Activated CD4-positive, CD25-positive, alpha-beta regulatory T cell treated with anti-CD3 and anti-CD28 coated beads, Interleukin-2, amount 50 U/mL, for 16 hours (primary cell): Measurements from ENCODE around the gene RNF217.
"Not testable (repeated sequence)": the region's sequence is repeated elsewhere in the genome, so short reads cannot be mapped to it uniquely, and the experiment has no call there.

Source experiments
- DNase-seq: peaks from one replicate; pipeline ENCODE4 v3.0.0-alpha.2; 2020; ENCODE audit warnings: low read depth, low spot score

Gene RNF217

DNA sequence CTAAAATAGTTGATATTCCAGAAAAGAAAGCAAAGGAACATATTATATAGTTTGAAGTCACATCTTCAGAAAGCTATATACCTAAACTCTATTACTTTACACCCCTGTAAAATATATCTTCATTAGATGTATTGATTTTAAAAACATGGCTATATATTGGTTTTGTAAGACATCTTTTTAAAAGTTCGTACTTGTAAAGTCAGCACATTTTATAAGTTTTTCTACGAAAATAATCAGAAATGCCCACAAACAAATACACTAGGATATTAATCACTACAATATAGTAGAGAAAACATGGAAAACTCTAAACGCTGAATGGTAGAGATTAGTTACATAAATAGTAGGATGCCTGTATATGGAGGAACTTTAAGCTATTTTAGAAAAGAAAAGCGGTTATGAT is 52.9 kb downstream of the RNF217 start:
- no peak for DNase-seq

DNA sequence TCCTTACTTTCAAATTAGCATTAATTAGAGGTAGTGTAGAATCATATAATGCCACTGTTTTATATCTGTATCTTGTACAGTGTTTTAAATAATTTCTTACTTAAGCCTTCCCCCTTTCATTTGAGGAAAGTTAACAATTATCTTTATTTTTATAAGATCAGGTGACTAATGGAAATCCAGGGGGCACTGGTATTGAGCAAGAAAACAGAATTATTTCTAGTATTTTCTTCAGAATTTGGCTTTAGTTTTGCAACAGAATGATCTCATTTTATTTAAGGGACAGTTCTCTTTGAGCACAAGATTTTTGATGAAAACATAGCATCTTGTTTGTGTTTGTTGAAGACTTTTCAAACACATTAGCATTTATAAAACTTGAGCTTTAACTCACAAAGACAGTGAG is 55.9 kb downstream of the RNF217 start:
- no peak for DNase-seq

DNA sequence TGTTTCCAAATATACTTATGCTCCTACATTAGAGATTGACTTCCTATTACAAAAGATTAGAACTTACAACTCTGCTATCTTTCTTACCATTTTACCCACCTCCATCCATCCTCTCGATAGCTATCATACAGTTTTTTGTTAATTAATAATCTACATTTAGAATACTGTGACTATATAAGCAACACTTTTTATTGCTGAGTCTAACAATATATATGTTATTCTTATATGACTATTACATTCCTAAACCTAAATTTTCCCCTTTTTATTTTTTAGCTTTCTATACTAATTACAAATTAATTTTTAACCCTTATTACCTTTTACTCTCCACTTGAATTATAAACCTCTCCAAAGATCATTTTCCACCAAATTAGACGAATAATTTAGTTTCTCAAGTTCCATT is 57.0 kb downstream of the RNF217 start:
- DNase-seq = no peak

DNA sequence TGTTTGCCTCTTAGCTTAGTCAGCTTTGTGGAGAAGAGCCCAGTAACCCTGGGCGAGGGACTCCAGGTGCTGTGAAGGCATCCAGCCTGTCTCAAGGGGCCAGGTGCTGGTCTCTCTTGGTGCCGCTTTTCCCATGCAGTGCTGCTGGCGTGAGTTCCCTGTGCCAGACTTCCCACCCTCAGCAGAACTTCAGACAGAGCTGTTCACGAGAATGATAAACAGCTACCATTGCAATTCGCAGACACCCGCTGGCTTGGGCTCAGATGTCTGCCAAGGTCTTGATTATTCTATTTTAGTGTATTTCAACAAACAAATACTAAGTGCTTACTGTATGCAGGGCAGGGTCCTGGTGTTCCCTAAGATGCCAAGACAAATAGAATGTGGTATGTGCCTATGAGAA is 57.7 kb downstream of the RNF217 start:
- no peak for DNase-seq

DNA sequence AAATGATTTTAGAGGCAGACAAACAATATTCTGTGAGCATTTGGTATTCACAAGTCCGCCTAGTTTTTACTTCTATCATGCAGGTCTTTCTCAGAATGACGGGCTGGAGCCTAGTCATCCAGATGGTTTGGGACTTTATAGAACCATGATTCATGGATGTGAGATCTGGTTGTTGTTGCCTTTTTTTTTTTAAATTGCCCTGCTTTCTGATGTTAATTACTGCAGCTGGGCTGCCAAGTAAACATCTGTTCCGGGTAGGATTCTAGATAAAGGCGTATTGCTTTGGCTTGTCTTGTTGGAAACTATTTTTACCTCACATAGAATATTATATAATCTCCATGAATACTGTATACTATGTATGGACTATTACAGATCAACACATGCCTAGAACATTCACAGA is 58.1 kb downstream of the RNF217 start:
- DNase-seq = no peak

DNA sequence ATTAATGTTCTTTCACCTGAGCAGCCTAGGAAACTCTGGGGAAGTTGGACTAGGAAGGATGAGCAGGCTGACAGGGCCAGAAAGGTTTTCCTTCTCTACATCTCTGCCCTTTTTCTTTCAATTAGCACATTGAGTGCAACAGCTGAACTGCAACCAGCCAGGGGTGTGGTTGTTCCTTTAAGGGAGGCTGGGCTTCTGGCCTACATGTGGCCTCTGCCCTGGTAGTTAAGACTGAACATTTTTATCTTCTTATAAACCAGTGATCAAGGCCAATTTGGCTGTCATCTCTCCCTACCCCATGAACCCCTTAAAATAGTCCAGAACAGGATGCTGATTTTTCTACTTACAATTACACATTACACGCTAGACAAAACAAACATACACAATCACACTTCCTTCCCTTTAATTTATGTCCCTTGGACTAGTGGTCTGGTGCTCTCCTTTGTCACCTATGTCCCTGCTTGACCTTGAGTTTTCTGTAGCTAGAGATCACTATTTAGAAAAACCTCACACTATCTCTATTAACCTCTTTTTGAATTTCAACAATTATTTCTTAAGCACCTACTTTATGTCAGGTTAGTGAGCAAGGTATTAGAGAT is 60.3 kb downstream of the RNF217 start:
- DNase-seq = no peak

DNA sequence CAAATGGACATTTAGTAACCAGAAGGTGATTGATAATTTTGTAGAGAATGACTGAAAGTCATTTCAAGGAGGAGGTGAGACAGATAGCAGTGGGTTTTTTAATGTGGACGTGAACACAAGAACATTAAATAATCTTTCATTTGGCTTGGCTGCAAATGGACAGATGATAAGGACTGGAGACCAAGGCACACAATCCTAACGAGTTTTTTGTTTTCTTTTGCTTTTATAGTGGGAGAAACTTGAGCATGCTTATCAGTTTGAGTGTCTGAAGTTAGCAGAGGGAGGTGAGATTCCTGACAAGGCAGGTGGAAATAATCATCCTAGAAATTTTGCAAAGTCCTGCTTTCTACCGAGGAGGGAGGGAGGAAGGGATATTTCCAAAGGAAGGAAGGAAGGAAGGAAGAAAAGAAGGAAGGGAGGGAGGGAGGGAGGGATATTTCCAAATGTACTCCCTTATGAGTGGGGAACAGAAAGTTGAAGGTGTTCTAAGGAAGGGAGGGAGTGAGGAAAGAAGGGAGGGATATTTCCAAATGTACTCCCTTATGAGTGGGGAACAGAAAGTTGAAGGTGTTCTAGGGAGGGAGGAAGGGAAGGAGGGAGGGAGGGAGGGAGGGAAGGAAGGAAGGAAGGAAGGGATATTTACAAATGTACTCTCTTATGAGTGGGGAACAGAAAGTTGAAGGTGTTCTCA is 63.1 kb downstream of the RNF217 start:
- no peak for DNase-seq

DNA sequence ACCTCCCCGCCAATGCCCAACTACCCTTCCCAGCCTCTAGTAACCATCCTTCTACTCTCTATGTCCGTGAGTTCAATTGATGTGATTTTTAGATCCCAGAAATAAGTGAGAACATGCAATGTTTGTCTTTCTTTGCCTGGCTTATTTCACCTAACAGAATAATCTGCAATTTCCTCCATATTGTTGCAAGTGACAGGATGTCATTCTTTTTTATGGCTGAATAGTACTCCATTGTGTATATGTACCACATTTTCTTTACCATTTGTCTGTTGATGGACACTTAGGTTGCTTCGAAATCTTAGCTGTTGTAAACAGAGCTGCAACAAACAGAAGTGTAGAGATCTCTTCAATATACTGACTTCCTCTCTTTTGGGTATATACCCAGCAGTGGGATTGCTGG is 65.0 kb downstream of the RNF217 start:
- DNase-seq = no peak

DNA sequence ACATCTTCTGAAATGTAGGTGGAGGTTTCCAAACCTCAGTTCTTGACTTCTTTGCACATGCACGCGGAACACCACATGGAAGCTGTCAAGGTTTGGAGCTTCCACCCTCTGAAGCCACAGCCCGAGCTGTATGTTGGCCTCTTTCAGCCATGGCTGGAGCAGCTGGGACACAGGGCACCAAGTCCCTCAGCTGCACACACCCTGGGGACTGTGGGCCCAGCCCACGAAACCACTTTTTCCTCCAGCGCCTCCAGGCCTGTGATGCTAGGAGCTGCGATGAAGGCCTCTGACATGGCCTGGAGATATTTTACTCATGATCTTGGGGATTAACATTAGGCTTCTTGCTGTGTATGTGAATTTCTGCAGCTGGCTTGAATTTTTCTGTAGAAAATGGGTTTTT is 68.7 kb downstream of the RNF217 start:
- no peak for DNase-seq

DNA sequence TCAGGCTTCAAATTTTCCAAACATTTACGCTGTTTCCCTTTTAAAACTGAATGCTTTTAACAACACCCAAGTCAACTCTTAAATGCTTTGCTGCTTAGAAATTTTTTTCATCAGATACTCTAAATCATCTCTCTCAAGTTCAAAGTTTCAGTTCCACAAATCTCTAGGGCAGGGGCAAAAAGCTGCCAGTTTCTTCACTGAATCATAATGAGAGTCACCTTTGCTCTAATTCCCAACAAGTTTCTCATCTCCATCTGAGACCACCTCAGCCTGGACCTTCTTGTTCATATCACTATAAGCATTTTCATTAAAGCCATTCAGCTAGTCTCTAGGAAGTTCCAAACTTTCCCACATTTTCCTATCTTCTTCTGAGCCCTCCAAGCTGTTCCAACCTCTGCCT is 69.1 kb downstream of the RNF217 start:
- DNase-seq = no peak

DNA sequence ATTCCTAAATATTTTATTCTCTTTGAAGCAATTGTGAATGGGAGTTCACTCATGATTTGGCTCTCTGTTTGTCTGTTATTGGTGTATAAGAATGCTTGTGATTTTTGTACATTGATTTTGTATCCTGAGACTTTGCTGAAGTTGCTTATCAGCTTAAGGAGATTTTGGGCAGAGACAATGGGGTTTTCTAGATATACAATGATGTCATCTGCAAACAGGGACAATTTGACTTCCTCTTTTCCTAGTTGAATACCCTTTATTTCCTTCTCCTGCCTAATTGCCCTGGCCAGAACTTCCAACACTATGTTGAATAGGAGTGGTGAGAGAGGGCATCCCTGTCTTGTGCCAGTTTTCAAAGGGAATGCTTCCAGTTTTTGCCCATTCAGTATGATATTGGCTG is 72.7 kb downstream of the RNF217 start:
- DNase-seq = not testable (repeated sequence)

DNA sequence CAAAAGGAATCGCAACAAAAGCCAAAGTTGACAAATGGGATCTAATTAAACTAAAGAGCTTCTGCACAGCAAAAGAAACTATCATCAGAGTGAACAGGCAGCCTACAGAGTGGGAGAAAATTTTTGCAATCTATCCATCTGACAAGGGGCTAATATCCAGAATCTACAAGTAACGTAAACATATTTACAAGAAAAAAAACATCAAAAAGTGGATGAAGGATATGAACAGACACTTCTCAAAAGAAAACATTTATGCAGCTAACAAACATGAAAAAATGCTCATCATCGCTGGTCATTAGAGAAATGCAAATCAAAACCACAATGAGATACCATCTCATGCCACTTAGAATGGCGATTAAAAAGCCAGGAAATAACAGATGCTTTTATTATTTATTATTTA is 74.2 kb downstream of the RNF217 start:
- DNase-seq = not testable (repeated sequence)

DNA sequence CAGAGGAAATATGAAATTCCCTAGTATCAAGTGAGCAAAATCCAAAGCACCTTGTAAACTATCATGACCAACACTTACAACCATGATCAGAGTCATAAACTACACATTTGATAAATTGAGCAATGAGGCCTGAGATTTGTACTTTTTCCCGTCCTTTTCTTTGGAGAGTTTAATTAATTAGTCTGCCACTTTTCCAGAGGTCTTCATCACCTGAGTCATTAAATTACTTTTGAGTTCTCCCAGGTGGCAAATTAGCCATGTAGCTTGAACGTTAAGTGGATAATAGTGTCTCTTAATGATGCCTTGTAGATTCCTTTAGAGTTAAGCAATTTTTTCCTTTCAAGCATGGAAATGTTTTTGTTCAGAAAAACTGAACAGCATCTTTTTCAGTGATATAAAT is 75.6 kb downstream of the RNF217 start:
- DNase-seq = no peak

DNA sequence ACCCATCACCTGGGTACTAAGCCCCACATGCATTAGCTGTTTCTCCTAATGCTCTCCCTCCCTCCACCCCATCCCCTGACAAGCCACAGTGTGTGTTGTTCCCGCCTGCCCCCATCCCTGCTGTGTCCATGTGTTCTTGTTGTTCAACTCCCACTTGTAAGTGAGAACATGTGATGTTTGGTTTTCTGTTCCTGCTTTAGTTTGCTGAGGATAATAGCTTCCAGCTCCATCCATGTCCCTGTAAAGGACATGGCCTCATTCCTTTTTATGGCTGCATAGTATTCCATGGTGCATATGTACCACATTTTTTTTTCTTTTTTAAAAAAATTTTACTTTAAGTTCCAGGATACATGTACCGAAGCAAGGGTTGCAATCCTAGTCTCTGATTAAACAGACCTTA is 76.7 kb downstream of the RNF217 start:
- DNase-seq = no peak

DNA sequence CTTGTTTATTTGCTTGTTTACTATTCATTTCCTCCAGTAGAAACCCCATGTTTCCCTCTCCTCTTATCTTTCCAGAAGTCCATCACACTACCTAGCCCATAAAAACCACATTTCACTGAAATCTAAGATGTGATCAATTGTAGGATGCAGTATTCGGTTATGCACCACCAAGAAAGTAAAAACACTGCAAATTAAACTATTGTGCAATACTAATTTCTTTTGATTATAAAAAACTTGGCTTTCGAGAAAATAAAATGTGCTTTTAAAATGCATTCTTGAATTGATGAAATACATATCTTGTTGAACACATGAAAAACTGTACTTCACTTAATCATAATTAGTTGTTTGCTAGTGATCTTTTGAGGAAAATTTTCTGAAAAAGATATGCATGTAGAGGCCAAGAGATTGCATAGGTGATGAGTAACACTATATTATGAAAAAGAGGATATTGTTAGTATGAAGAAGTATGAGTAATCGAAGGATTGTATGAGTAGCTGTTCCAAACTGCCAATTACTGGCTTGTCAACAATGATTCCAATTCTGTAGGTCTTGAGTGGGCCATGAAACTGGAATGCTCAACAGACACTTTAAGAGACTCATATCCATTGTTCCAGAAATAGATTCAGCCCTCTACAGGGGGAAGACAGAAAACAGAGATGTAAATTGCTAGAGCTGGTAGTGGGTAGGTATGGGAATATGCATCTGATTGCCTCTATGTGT is 79.7 kb downstream of the RNF217 start:
- no peak for DNase-seq

DNA sequence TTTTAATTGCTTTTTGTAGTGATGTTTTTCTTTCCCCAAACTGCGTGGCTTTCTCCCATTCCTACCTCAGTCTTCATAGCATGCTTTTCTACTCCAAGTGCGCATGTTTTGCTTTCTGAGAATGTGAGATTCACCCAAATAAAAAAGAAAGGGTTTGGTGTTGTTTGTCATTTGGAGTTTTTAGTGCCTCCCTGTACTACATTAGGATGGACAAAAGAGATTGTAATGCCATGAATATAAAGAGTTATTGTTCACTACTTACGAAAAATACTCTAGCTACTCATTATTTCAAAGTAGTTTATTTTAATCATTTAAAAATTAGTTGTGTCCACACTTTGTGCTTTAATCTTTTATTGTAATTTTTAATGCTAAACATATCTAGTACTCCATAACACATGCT is 81.8 kb downstream of the RNF217 start:
- no peak for DNase-seq

DNA sequence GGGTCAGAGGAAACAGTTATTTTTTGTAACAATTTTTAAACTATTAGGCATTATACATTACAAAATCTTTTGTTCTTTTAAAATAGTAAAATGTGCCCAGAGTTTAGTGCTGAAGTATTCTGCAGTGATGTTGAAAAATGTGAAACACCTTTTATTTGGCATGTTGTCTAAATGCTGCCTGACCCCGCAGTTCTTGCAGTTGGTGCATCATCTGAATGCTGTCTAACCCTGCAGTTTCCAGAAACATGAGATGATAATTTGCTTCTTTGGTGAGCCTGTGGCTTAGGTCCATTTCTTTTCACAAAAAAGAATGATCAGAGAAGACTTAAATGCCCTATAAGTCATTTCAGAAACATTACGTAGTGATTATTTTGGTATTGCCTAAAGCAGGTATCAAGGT is 82.4 kb downstream of the RNF217 start:
- no peak for DNase-seq

DNA sequence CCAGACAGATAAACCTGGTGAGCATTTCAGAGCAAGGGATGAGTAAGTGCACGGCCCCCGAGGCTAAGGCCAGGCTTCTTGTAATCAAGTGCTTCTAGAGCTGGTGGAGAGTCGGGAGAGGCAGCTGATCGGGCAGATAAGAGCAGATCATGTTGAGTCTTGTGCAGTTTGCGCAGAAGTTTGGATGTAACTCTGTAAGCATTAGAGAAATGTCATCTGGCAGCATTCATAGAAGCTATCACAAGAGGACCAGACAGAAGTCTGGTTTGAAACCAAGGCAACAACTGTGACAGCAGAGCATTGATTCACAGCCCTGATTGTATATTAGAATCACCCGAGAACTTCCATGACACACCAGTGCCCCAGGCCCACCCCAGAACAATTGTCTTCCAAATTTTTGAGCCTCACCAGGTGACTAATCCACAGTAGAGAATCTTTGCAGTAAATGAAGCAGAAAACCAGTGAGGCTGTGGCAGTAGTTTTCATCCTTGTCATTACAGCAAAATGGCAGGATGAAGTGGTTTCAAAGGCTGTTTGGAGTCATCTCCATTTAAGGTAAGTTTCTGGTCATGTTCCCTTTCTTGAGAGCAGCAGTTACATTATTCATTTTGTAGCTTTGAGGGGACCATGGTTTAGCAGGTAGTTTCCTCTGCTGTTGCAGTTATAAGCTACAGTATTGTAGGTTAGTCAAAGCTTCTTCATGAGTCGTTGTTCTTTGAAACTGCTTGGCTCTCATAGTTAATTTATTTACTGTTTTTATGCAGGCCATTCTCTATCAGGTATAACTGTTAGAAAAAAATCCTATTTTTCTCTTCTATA is 84.1 kb downstream of the RNF217 start:
- no peak for DNase-seq

DNA sequence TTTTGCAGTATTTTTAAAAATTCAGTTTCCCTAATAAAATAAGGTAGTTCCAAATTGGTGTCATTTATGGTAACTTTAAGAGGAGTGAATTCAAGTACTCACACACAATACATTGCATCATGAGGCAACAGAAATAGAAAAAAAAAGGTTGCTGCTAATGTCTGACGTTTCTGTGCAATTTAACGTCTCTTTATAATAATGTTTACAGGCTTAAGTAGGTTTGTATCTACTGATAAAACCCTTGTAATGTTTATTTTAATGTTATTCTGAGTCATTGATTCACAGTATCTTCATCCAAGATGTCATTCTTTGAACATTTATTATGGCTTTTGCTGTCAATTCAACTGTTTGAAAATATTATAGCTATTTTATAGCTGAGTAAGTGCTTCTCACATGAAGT is 86.0 kb downstream of the RNF217 start:
- no peak for DNase-seq

DNA sequence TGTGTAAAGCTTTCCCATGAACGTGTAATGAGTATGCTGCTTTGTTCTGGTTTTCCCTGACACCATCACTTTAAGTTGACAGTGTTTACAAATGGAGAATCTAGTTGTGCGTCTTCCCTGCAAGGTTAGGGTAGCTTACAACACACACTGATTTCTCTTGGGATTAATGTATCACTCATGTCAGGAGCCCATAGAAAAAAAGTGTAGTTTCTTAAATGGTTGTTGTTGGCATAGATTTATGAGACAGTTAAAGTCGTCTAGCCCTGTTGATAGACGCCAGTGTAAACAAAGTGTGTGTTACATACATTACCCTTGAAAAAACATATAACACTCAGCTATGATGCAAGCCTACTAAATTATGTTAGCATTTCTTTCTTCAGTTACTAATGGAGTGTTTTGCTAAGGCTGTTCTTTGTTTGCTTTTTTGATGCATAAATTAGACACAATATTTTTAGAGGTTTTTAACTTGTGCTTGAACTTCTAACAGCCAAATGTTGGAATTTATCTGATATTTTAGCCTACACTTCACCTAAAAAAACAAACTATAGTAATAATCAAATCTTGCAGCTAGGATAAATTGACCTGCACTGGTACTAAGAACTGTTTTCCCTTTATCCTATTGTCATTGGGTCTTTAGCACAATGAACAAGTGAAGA is 88.6 kb downstream of the RNF217 start:
- DNase-seq = no peak

DNA sequence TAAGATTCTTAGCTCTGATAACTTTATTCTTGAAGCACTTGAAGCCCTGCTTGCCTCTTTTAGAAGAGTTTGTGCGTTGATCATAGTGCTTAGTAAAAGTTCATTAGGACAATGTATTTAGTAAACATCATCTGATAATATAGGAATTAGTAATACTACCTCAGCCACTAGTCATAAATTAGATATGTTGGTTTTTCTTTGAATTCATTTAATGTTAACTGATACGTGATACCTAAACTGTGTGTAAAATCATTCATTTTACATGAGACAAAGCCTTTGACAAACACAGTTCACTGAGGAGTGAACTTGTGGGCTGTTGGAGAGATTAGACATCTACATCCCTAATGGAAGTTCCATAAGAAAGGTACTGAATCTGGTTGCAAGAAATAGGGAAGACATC is 91.6 kb downstream of the RNF217 start:
- DNase-seq = no peak

DNA sequence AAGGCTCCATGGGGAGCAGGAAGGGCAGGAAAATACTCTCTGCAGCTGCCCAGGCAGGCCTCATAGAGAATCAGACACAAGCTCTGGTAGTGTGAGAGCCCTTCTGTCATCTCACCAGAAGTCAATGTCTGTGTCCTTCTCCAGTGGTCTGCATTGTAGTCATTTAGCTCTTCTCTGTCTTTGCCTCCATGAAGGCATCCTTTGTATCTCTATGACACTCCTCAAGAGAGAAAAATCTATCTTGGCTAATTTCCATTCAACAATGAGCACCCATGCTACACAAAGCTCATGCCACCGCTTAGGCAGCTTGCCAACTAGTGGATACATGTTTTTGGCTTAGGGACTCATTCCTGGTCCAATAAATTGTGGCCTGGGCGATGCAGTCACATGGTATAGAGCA is 92.1 kb downstream of the RNF217 start:
- DNase-seq = no peak
